Measurements from ENCODE around the gene UNKL. TPM values are rescaled to one million over a fixed set of nuclear protein-coding genes. Genes with fewer than 3 reads are reported as not detected.
A peak's percentile ranks its signal among the peaks of the same experiment; 100 is the strongest.

UNKL gene
- total and polyA plus RNA-seq, 2 donors (not counting 1 experiment from before 2014, with no cell fraction given): 53.9 to 178 TPM

- Histone ChIP-seq H3K79me2 (ENCODE audit: control insufficient read depth, insufficient read depth, low read length) (peaks cover 75% of the 10 kb centered on the region), H3K27ac (ENCODE audit: low read length in 2 of 2) (no peak overlapping the region), H4K20me1 (ENCODE audit: control insufficient read depth, insufficient read depth, low read length, poor library complexity, severe bottlenecking) (peaks cover 63% of the 10 kb centered on the region), H3K4me3 (ENCODE audit: control extremely low read depth in 1 of 5, extremely low read depth in 1 of 5, insufficient read depth in 1 of 5, low read depth in 2 of 5, low read length in 4 of 5) (no peak overlapping the region), H3K36me3 (replicated peaks in 1 of 2; ENCODE audit: control extremely low read depth in 1 of 2, control insufficient read depth in 1 of 2, extremely low read depth in 1 of 2, insufficient read depth in 2 of 2, low read length in 1 of 2) (peaks cover 0 to 28% of the 10 kb centered on the region in 2 experiments), H3K9me3 (ENCODE audit: control extremely low read depth in 1 of 3, control insufficient read depth in 2 of 3, insufficient read depth in 1 of 3, low read length in 2 of 3) (no peaks in the 10 kb centered on the region), H3K9ac (ENCODE audit: low read length) (no peak overlapping the region), H3K4me2 (replicated peaks; ENCODE audit: low read depth, low read length, poor library complexity, severe bottlenecking) (peak overlapping the region; percentile 3), H3K4me1 (ENCODE audit: control insufficient read depth in 2 of 2, insufficient read depth in 2 of 2, low read length in 2 of 2) (peaks cover 12 to 29% of the 10 kb centered on the region in 2 donors), H2AFZ (ENCODE audit: insufficient read depth, low read depth, low read length, poor library complexity, severe bottlenecking) (no peak overlapping the region), H3K27me3 (replicated peaks in 1 of 4; ENCODE audit: control extremely low read depth in 1 of 4, control insufficient read depth in 3 of 4, insufficient read depth in 4 of 4, low read length in 3 of 4) (no peaks in the 10 kb centered on the region)
- H3K27me3 Mint-ChIP-seq: no peaks in the 10 kb centered on the region
- CTCF ChIA-PET: interaction anchor here (0.7 to 1.7 kb wide), 5 partner anchors 8 to 690 kb away, joined by 3 to 5 read pairs (median 4); partner anchors contain the start of gene UQCC4
- peaks cover 25% of the 10 kb centered on the region for H3K4me1 Mint-ChIP-seq
- intact Hi-C loops (cut with micrococcal nuclease): loop anchor here (5.0 kb wide), 2 partner anchors 36 to 359 kb away; partner anchors contain the start of genes EME2, MRPS34 and NME3
- H3K9me3 Mint-ChIP-seq (ENCODE audit: insufficient read depth): no peaks in the 10 kb centered on the region
- 100% methylated on average over 2 of the region's 2 CpGs for WGBS (ENCODE audit: insufficient coverage)
- peak overlapping the region; percentile 7 for H3K4me3 Mint-ChIP-seq
- DNase-seq (no peak), ATAC-seq (ENCODE audit: low read depth) (no peak)
- no peak overlapping the region for H3K27ac Mint-ChIP-seq
- POLR2A ChIA-PET: interaction anchor here (0.7 to 1.8 kb wide), 3 partner anchors 8 to 88 kb away, joined by 4 to 13 read pairs (median 7); partner anchors contain the start of gene UQCC4
- TF ChIP-seq CTCF (IDR thresholded peaks at IDR 0.05): no peak
- TF ChIP-seq EZH2 (IDR thresholded peaks at IDR 0.05; ENCODE audit: borderline replicate concordance, insufficient read depth, low read depth, low read length, poor library complexity, severe bottlenecking): no peak
These were observed 1.7 kb downstream of the UNKL start for GRCh38 chr16:1412847-1413246.

- H3K27me3 Mint-ChIP-seq: no peaks in the 10 kb centered on the region
- intact Hi-C loops (cut with micrococcal nuclease): loop anchor here (10.0 kb wide), 1 partner anchor 54 kb away; the partner anchor contains the start of genes GNPTG and TSR3
- Histone ChIP-seq H3K27ac (ENCODE audit: low read length in 2 of 2) (peak overlapping the region; percentile 56 to 60), H3K4me3 (ENCODE audit: control extremely low read depth in 1 of 5, extremely low read depth in 1 of 5, insufficient read depth in 1 of 5, low read depth in 2 of 5, low read length in 4 of 5) (peak overlapping the region in 4 of 5 experiments; percentile 30 to 57 (median 52)), H2AFZ (ENCODE audit: insufficient read depth, low read depth, low read length, poor library complexity, severe bottlenecking) (peak overlapping the region; percentile 58), H3K4me2 (replicated peaks; ENCODE audit: low read depth, low read length, poor library complexity, severe bottlenecking) (peak overlapping the region; percentile 98), H3K9ac (ENCODE audit: low read length) (peak overlapping the region; percentile 64), H3K4me1 (ENCODE audit: control insufficient read depth in 2 of 2, insufficient read depth in 2 of 2, low read length in 2 of 2) (peaks cover 14 to 21% of the 10 kb centered on the region in 2 donors), H4K20me1 (ENCODE audit: control insufficient read depth, insufficient read depth, low read length, poor library complexity, severe bottlenecking) (peaks cover 98% of the 10 kb centered on the region), H3K79me2 (ENCODE audit: control insufficient read depth, insufficient read depth, low read length) (peaks cover 99% of the 10 kb centered on the region), H3K27me3 (replicated peaks in 1 of 4; ENCODE audit: control extremely low read depth in 1 of 4, control insufficient read depth in 3 of 4, insufficient read depth in 4 of 4, low read length in 3 of 4) (no peaks in the 10 kb centered on the region), H3K9me3 (ENCODE audit: control extremely low read depth in 1 of 3, control insufficient read depth in 2 of 3, insufficient read depth in 1 of 3, low read length in 2 of 3) (no peaks in the 10 kb centered on the region), H3K36me3 (replicated peaks in 1 of 2; ENCODE audit: control extremely low read depth in 1 of 2, control insufficient read depth in 1 of 2, extremely low read depth in 1 of 2, insufficient read depth in 2 of 2, low read length in 1 of 2) (peaks cover 0 to 48% of the 10 kb centered on the region in 2 experiments)
- peaks cover 25% of the 10 kb centered on the region for H3K4me1 Mint-ChIP-seq
- WGBS (ENCODE audit: insufficient coverage): under 1% methylated on average over 40 of the region's 42 CpGs
- H3K4me3 Mint-ChIP-seq: peak overlapping the region; percentile 83
- DNase-seq (peak; percentile 97), ATAC-seq (ENCODE audit: low read depth) (peak; percentile 94)
- CTCF ChIA-PET: interaction anchor here (0.9 to 2.9 kb wide), 5 partner anchors 13 to 820 kb away, joined by 3 to 16 read pairs (median 3); partner anchors contain the start of genes NUBP2 and SPSB3
- peak overlapping the region; percentile 84 for H3K27ac Mint-ChIP-seq
- POLR2A ChIA-PET: interaction anchor here (0.9 to 1.2 kb wide), 4 partner anchors 12 to 72 kb away, joined by 3 to 6 read pairs (median 4); partner anchors contain the start of gene UQCC4
- no peaks in the 10 kb centered on the region for H3K9me3 Mint-ChIP-seq (ENCODE audit: insufficient read depth)
- TF ChIP-seq EZH2 (IDR thresholded peaks at IDR 0.05; ENCODE audit: borderline replicate concordance, insufficient read depth, low read depth, low read length, poor library complexity, severe bottlenecking): no peak
- no peak for TF ChIP-seq CTCF (IDR thresholded peaks at IDR 0.05)
These were observed 6.2 kb downstream of the UNKL start for GRCh38 chr16:1408171-1408837.

All from B cell (primary cell).